Epithelial cell of esophagus (primary cell): ENCODE data around the gene TLCD3B.
A peak's percentile ranks its signal among the peaks of the same experiment; 100 is the strongest.
"Not testable (repeated sequence)": the region's sequence is repeated elsewhere in the genome, so short reads cannot be mapped to it uniquely, and the experiment has no call there.

ENCODE experiments used
- DNase-seq: peaks from one replicate; pipeline ENCODE4 v3.0.0; 2010; ENCODE audit warnings: low read depth
- H3K4me3 ChIP-seq: 2 replicates; pipeline ENCODE4 v1.5.1; 2011; ENCODE audit warnings: mild to moderate bottlenecking, low read length, control low read depth
- TF ChIP-seq, protein P1 (sequence below): IDR thresholded peaks from 2 replicates; pipeline ENCODE4 v1.5.1; 2011; ENCODE audit warnings: low read depth, mild to moderate bottlenecking, low read length, control low read depth, inconsistent platforms; ENCODE audit not compliant: insufficient read depth; ENCODE audit errors: missing control alignments

Gene TLCD3B

DNA sequence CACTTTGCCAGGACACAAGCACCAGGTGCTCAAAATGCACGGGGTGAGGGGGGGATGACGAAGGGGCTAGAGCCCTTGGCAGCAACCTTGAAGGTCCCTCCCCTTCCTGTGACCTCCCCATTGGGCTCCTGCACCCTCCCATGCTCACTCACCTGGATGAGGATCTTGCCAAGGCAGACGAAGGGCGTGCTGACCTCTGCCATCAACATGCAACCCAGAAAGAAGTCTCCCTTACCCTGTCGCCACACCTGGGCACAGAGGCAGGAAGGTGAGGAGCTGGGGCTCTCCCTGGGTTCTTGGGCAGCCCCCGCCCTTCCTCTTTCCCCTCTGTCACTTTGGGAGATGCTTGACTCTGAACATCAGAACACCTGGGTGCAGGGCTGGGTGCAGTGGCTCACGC lies 5.5 kb downstream of the TLCD3B start:
- no peak for DNase-seq
- TF ChIP-seq, protein P1, sequence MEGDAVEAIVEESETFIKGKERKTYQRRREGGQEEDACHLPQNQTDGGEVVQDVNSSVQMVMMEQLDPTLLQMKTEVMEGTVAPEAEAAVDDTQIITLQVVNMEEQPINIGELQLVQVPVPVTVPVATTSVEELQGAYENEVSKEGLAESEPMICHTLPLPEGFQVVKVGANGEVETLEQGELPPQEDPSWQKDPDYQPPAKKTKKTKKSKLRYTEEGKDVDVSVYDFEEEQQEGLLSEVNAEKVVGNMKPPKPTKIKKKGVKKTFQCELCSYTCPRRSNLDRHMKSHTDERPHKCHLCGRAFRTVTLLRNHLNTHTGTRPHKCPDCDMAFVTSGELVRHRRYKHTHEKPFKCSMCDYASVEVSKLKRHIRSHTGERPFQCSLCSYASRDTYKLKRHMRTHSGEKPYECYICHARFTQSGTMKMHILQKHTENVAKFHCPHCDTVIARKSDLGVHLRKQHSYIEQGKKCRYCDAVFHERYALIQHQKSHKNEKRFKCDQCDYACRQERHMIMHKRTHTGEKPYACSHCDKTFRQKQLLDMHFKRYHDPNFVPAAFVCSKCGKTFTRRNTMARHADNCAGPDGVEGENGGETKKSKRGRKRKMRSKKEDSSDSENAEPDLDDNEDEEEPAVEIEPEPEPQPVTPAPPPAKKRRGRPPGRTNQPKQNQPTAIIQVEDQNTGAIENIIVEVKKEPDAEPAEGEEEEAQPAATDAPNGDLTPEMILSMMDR: no peak
- H3K4me3 ChIP-seq: no peak overlapping the region

DNA sequence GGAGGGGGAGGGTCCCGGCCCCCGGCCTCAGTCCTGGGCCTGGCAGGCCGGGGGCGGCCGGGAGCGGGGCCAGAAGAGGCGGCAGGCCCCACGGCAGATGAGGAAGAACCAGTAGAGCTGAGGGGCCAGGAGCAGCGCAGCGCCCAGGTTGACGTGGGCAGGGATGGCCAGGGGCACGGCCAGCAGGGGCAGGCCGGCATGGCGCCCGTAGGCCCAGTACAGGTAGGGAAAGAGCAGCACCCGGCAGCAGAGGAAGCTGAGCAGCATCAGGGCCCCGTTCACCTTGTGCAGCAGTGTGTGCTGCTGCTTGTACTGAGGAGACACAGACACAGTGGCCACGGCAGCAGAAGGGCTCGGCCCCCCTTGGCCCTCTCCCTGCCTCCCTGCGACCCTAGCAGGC lies 5.9 kb downstream of the TLCD3B start:
- TF ChIP-seq, protein P1: no peak
- no peak overlapping the region for H3K4me3 ChIP-seq
- DNase-seq: no peak

DNA sequence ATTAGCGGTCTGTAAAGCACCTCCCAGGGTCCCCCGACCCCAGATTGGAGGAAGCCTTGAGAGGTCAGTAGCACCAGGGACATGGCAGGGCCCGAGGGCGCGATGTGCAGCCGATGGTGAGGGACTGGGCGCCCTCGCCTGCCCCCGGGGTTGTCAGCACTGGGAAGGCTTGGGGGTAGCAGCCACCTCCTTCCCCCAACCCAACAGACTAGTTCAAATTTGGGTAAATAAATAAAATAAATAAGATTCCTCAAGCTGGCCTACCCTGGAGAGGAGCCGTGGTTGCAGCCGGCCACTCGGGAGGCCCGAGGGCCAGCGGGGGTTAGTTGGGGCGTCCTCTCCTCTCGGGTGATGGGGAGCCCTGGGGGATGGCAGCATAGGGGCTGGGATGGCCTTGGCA lies 6.6 kb downstream of the TLCD3B start:
- no peak for DNase-seq
- TF ChIP-seq, protein P1: no peak
- H3K4me3 ChIP-seq: no peak overlapping the region

DNA sequence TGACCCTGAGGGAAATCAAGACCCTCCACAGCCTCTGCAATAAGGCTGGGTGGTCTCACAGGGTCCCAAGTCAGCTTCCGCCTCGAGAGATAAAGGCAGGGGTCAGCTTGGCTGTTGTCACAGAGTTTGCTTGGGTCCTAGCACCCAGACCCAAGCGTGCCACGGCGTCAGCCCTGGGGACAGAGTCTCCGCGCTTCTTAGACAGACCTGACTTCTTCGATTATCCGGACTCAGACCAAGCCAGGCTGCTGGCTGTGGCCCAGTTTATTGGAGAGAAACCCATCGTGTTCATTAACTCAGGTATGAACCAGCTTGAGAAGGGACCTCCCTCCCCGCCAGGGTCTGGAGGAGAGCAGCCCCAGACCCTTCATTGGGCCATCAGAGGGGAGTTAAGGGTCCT lies 7.5 kb downstream of the TLCD3B start:
- no peak for DNase-seq
- TF ChIP-seq, protein P1: no peak
- no peak overlapping the region for H3K4me3 ChIP-seq

DNA sequence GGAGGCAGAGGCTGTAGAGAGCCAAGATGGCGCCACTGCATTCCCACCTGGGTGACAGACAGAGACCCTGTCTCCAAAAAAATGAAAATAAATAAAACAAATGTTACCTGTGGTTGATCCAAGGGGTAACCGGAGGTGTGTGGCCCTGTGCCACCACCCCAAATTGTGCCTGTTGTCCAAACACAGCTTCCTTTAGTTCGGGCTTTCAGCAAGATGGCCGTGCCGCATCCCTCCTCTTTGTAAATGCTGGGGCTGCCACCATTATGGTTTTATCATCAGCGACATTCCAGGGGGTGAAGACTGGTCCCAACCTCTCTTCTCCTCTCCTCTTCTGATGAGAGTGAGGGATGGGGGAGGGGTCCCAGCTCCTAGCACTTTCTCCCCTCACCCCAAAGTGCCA lies 8.2 kb downstream of the TLCD3B start, which contains the start of gene C16orf92:
C16orf92 (plus strand) TSS at position 312 of the 400 bp plus-strand sequence. CDS start 143 bp downstream, outside the sequence.
- no peak within 1 kb of the TSS for H3K4me3 ChIP-seq
- DNase-seq: no peak
- TF ChIP-seq, protein P1: no peak

DNA sequence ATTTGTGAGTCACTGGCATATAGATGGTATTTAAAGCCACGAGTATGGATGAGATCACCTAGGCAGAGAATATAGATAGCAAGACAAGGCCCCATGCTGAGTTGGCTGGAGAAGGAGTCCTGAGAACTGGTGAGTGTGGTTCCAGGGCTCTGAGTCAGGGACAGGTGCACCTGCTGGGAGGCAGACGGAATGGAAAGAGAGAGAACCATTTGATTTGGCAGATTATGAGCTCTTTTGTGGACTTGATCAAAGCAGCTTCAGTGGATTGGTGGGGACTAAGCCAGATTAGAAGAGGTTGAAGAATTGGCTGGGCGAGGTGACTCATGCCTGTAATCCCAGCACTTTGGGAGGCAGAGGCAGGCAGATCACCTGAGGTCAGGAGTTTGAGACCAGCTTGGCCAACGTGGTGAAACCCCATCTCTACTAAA lies 12.3 kb downstream of the TLCD3B start:
- H3K4me3 ChIP-seq: no peak overlapping the region
- TF ChIP-seq, protein P1: no peak
- DNase-seq: peak; percentile 61

DNA sequence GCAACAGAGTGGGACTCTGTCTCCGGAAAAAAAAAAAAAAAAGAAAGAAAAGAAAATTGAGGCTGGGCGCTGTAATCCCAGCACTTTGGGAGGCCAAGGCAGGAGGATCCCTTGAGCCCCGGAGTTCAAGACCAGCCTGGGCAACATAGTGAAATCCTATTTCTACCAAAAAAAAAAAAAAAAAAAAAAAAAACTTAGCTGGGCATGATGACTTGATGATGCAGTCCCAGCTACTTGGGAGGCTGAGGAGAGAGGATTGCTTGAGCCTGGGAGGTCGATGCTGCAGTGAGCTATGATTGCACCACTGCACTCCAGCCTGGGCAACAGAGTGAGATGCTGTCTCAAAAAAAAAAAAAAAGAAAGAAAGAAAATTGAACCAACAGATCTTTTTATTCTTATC lies 13.1 kb downstream of the TLCD3B start:
- not testable (repeated sequence) for DNase-seq

DNA sequence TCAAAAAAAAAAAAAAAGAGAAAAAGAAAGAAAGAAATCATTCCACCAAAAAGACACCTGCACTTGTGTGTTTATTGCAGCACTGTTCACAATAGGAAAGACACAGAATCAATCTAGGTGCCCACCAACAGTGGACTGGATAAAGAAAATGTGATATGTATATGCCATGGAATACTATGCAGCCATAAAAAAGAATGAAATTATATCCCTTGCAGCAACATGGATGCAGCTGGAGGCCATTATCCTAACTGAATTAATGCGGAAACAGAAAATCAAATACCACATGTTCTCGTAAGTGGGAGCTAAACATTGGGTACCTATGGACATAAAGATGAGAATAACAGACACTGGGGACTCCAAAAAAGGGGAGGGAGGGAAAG lies 13.8 kb downstream of the TLCD3B start:
- TF ChIP-seq, protein P1: no peak
- DNase-seq: no peak

More for the DNA sequence above, 13.1 kb downstream of the TLCD3B start:
- H3K4me3 ChIP-seq: not testable (repeated sequence)

More for the DNA sequence above, 13.8 kb downstream of the TLCD3B start:
- no peak overlapping the region for H3K4me3 ChIP-seq
